NB4 (cell line): ENCODE measurements around the gene MAGIX.

ENCODE experiments used
- CTCF ChIP-seq: IDR thresholded peaks from one replicate; pipeline ENCODE4 v1.5.1; 2012; ENCODE audit warnings: low read depth, low read length
- MAX ChIP-seq: IDR thresholded peaks from 2 replicates; pipeline ENCODE4 v1.6.1; 2011; ENCODE audit warnings: low read depth, low read length
- MYC ChIP-seq: IDR thresholded peaks from 2 replicates; pipeline ENCODE4 v1.6.1; 2011; ENCODE audit warnings: low read depth, low read length
- POLR2A ChIP-seq: IDR thresholded peaks from 2 replicates; pipeline ENCODE4 v1.6.1; 2011; ENCODE audit warnings: mild to moderate bottlenecking; ENCODE audit not compliant: insufficient read length; ENCODE audit errors: extremely low read depth

- TF ChIP-seq CTCF (no peak), POLR2A (no peak), MAX (no peak), MYC (no peak)
Observed at GRCh38 chrX:49120091-49120490, 42.5 kb upstream of the MAGIX start.
